Heart right ventricle (tissue), 16 donors: ENCODE data around the gene MTFP1. TPM values are rescaled to one million over a fixed set of nuclear protein-coding genes. Genes with fewer than 3 reads are reported as not detected.
A peak's percentile ranks its signal among the peaks of the same experiment; 100 is the strongest.

Experiments
- ATAC-seq, 8 donors: fragments of 200-7000 bp; cut with Tn5 transposase; one replicate each; pipeline ENCODE4 v1.9.1; 2020; ENCODE audit warnings: mild to moderate bottlenecking in 8 of 8, moderate library complexity in 8 of 8, moderate number of reproducible peaks in 1 of 8
- DNase-seq, 2 donors: peaks; one replicate each; pipeline ENCODE4 v3.0.0-alpha.2; 2020
- H3K27ac ChIP-seq, 10 donors: fragments of 200-600 bp; sonication (generic) in 2 of 10; one replicate each; pipeline versions ENCODE4 v1.5.0 to v1.8.0; 2020 to 2022; ENCODE audit warnings: mild to moderate bottlenecking in 3 of 10
- H3K27me3 ChIP-seq, 7 donors: fragments of 200-600 bp; one replicate each; pipeline ENCODE4 v1.8.0; 2021 to 2022; ENCODE audit warnings: mild to moderate bottlenecking in 2 of 7
- H3K36me3 ChIP-seq, 9 donors: fragments of 200-600 bp; sonication (generic) in 1 of 9; one replicate each; pipeline versions ENCODE4 v1.5.0 to v1.8.0; 2020 to 2022; ENCODE audit warnings: mild to moderate bottlenecking in 2 of 9
- H3K4me1 ChIP-seq, 9 donors: fragments of 200-600 bp; sonication (generic) in 1 of 9; one replicate each; pipeline versions ENCODE4 v1.5.0 to v1.8.0; 2020 to 2022; ENCODE audit warnings: mild to moderate bottlenecking in 4 of 9
- H3K4me3 ChIP-seq, 10 donors: fragments of 200-600 bp; sonication (generic) in 2 of 10; one replicate each; pipeline versions ENCODE4 v1.5.0 to v1.8.0; 2020 to 2022; ENCODE audit warnings: mild to moderate bottlenecking in 7 of 10, moderate library complexity in 2 of 10
- H3K9me3 ChIP-seq, 11 donors: fragments of 200-600 bp in 10 of 11; sonication (generic) in 2 of 11; one replicate each; pipeline versions ENCODE4 v1.5.0 to v1.8.0; 2013 to 2022; ENCODE audit warnings: mild to moderate bottlenecking in 2 of 11, control low read depth in 1 of 11, moderate library complexity in 1 of 11
- WGBS, 2 donors: extraction: QIAGEN DNeasy Blood & Tissue Kit; methylation state at CpG; one replicate each; pipeline ENCODE4 v1.1.7; 2013; ENCODE audit warnings: inconsistent platforms in 1 of 2; 5-methylcytosine and 5-hydroxymethylcytosine counted together
- intact Hi-C, 10 donors: fragments of 100-400 bp; cut with DNase I; formaldehyde crosslinking; loops; one replicate each; pipeline versions ENCODE4 v1.11.1 to v1.14.2; 2022
- polyA plus RNA-seq, 2 donors: library from polyadenylated mRNA; stranded (reverse); fragments of 200-250 nt; gene quantifications; one replicate each; pipeline ENCODE4 v1.2.3, GENCODE V29; 2013
- total RNA-seq, 10 donors: library from RNA; stranded (reverse); fragmentation: NEBNext Ultra II Directional in 3 of 10; extraction: Animal tissue kit (Norgen Biotek cat#: 25700) in 3 of 10; gene quantifications; one replicate each; pipeline versions ENCODE4 v1.2.1 to v1.2.4, GENCODE V29; 2021 to 2023
- TF ChIP-seq, protein P1 (sequence below), 9 donors: fragments of 200-600 bp; sonication (generic) in 2 of 9; IDR thresholded peaks; one replicate each; pipeline versions ENCODE4 v1.5.0 to v1.8.0; 2021 to 2022; ENCODE audit warnings: antibody characterized with exemption in 9 of 9, mild to moderate bottlenecking in 5 of 9, moderate library complexity in 1 of 9
- donor health status: Arrhythmogenic right ventricular cardiomyopathy.
- donor health status: ischemic (EF 13 %, LVEDD 7.1; RV severe dilation, severe dysfunction).
- donor health status: healthy with polysubstance abuse.
- donor health status: DM: no; HTN: yes; CAD: no.
- donor health status: DM: no; HTN: no; CAD: no.
- donor health status: ischemic (EF 25% LVEDD 6.9; RV normal size, moderate dysfunction).
- donor health status: ischemic (EF 25% LVEDD 5.7; RV mildly dilated, moderate dysfunction).
- donor health status: healthy.
- donor health status: DM: yes; HTN: yes; CAD: no.
- donor health status: Ischemic cardiomyopathy.
- donor health status: ischemic (EF 35%, LVEDD 5.7; RV mildly dilated, moderate dysfunction).
- donor health status: nonischemic (EF 11% LVEDD 7.7; RV severe dilation, severe dysfunction).
- donor health status: DM: yes; HTN: yes; CAD: no.
- donor health status: PGD.
- donor health status: ischemic (EF 29% LVEDD 5.4; RV normal size, mild dysfunction).
- donor health status: nonischemic (EF 23%, LVEDD 6.1; RV moderate dilation, normal function).

Gene MTFP1
- total and polyA plus RNA-seq, 12 donors = 5.9 to 132 (median 17.9) TPM

DNA sequence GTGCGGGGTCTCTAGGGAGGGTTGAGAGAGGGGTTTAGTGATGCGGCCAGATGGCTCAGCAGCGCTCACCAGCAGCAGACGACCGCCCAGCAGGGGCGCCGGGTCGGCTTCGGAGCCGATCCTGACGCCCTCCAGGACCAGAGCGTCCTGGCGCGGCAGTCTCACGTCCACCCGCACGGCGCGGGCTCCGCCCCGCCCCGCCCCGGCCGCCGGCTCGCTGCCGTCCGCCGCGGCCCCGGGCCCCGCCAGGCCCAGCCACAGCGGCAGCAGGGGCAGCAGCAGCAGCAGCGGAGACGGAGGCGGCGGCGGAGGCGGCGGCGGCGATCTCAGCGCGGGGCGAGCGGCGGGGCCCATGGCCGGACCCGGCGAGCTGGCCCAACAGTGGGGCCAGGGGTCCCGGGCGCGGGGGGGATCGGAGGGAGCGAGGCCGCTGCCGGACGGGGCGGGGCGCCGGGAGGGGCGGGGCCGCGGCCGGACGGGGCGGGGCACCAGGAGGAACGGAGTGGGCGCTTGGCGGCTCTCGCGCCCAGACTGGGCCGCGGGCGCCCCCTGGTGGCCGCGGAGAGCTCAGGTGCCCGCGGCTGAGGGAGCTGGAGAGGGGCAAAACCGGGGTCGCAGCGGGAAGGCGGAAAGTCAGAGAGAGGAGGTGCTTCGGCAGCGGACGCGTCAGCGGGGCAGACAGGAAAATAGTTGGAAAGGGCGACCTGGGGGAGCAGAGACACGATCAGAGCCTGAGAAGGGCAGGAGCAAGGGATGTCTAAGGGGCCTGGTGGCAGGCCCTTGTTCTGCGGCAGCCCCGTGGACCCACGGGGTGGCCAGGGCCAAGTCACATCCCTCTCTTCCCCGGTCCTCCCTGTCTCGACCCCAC lies 38.4 kb upstream of the MTFP1 start, which contains the start of gene RNF215:
Gene RNF215, minus strand, starts transcription at position 452 of the 868 bp plus-strand sequence. Its CDS starts 98 bp downstream, at position 354.
- TF ChIP-seq, protein P1, sequence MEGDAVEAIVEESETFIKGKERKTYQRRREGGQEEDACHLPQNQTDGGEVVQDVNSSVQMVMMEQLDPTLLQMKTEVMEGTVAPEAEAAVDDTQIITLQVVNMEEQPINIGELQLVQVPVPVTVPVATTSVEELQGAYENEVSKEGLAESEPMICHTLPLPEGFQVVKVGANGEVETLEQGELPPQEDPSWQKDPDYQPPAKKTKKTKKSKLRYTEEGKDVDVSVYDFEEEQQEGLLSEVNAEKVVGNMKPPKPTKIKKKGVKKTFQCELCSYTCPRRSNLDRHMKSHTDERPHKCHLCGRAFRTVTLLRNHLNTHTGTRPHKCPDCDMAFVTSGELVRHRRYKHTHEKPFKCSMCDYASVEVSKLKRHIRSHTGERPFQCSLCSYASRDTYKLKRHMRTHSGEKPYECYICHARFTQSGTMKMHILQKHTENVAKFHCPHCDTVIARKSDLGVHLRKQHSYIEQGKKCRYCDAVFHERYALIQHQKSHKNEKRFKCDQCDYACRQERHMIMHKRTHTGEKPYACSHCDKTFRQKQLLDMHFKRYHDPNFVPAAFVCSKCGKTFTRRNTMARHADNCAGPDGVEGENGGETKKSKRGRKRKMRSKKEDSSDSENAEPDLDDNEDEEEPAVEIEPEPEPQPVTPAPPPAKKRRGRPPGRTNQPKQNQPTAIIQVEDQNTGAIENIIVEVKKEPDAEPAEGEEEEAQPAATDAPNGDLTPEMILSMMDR (IDR thresholded peaks at IDR 0.05) = peak; percentile 88 to 99 (median 95)
- WGBS, 2 donors = 1 to 2% methylated on average over 71 to 94 of the region's 95 CpGs
- DNase-seq (peak; percentile 78 to 90), ATAC-seq (peak; percentile 86 to 96 (median 92))
- Histone ChIP-seq H3K36me3 (peaks cover 0 to 19% (median 0%) of the 10 kb centered on the region in 9 donors), H3K27ac (peak within 1 kb of the TSS; percentile 52 to 84 (median 74)), H3K4me1 (peaks cover 4 to 26% (median 16%) of the 10 kb centered on the region in 9 donors), H3K27me3 (peaks cover 0 to under 1% (median 0%) of the 10 kb centered on the region in 7 donors), H3K4me3 (peak within 1 kb of the TSS; percentile 35 to 74 (median 62)), H3K9me3 (no peaks in the 10 kb centered on the region)
- intact Hi-C loops = loop anchor here (1.0 to 10.0 kb wide), 14 partner anchors 35 to 280 kb away; partner anchors contain the start of genes CASTOR1 (in 3 of the 10), OSM (in 1 of the 10) and TBC1D10A (in 1 of the 10)

DNA sequence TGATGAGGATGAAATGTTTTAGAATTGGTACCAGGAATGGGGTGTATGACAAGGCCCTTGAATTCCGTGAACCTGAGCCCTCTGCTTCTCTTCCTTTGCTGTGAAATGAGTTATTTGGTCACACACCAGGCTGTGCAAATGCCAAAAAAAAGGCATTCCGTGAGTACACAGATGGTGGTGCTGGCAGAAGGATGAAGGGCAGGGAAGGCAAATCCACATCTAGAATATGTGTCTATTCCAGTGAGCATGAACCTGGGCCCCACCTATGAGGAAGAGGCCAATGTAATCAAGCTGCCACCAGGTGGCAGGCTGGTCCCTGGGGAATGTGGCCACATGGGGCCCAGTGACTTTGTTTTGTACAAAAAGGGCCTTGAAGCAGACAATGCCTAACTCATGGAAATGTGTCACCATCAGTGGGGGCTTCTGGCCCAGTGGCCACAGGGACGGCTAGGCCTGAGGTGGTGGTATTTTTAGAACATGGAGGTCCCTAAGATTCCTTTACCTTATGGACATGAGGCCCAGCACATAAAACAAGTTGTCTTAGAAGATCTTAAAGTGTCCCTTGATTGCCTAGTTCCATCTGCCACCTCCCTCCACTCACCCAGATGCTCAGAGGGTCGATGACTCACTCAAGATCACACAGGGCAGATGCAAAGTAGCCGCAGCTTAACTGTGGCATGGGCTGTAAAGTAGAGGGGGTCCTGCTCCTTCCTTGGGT lies 34.4 kb upstream of the MTFP1 start:
- ATAC-seq (peak in 3 of 8 donors; percentile 14 to 34 (median 32)), DNase-seq (peak; percentile 15 to 51)
- WGBS, 2 donors = 72 to 75% methylated on average over 5 of the region's 5 CpGs
- Histone ChIP-seq H3K9me3 (no peaks in the 10 kb centered on the region), H3K27me3 (peaks cover 0 to 32% (median 14%) of the 10 kb centered on the region in 7 donors), H3K4me3 (no peak overlapping the region), H3K36me3 (no peaks in the 10 kb centered on the region), H3K4me1 (peaks cover 4 to 13% (median 7%) of the 10 kb centered on the region in 9 donors), H3K27ac (no peak overlapping the region)
- TF ChIP-seq, protein P1 (IDR thresholded peaks at IDR 0.05) = peak; percentile 43 to 82 (median 66)
- intact Hi-C loops = loop anchor here (1.0 to 10.0 kb wide), 9 partner anchors 91 to 364 kb away; no protein-coding TSS in a partner anchor

DNA sequence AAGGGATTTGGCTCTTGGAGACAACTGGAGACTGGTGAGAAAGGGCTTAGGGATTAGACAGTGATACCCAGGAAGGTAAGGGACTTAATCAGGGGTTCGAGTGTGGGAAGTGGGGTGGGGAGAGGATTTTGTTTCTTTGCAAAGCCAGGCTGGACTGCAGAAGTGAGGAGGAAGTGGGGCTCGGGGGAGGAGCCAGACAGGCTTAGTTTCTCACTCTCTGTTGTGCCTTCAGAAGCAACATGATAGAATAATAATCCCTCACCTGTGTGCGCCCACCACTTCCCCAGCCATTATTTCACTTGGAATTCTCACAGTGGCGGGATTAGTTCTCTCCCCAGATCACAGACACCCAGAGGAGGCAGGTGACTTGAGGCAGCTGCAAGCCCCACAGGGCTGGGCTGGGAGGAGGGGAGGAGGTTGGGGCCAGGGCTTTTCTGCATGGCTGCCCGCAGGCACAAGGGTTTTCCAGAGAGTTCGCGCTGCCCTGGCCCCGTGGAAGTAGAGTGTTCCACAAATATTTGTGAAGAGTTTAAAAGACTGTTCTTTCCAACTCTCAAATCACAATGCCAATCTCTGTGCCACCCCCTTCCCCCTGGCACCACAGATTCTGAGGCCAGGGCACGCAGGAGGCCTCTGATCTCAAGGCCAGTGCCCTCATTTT lies 32.8 kb upstream of the MTFP1 start:
- H3K27me3 ChIP-seq = peaks cover 0 to 48% (median 28%) of the 10 kb centered on the region in 7 donors
- ATAC-seq = no peak
- H3K27ac ChIP-seq = no peak overlapping the region
- WGBS, 2 donors = 70 to 74% methylated on average over 9 of the region's 9 CpGs
- TF ChIP-seq, protein P1 (IDR thresholded peaks at IDR 0.05) = no peak
- H3K4me1 ChIP-seq = peaks cover 0 to 18% (median 14%) of the 10 kb centered on the region in 9 donors
- H3K9me3 ChIP-seq = no peaks in the 10 kb centered on the region
- H3K4me3 ChIP-seq = no peak overlapping the region
- intact Hi-C loops = loop anchor here in 5 of 10 donors (5.0 to 10.0 kb wide), 6 partner anchors 90 to 362 kb away; no protein-coding TSS in a partner anchor
- H3K36me3 ChIP-seq = no peaks in the 10 kb centered on the region
- no peak for DNase-seq
